DND-41 (cell line): ENCODE data around the gene MDC1.

Experiments used
- CTCF ChIP-seq: IDR thresholded peaks from 2 replicates; pipeline ENCODE4 v1.5.1; 2012; ENCODE audit warnings: borderline replicate concordance, low read length, moderate library complexity, mild to moderate bottlenecking; ENCODE audit not compliant: poor library complexity, severe bottlenecking; ENCODE audit errors: extremely low read depth
- EZH2 ChIP-seq: IDR thresholded peaks from 3 replicates; pipeline ENCODE4 v1.6.1; 2012; ENCODE audit warnings: borderline replicate concordance, low read depth, mild to moderate bottlenecking, moderate library complexity, low read length, inconsistent platforms; ENCODE audit not compliant: severe bottlenecking

DNA sequence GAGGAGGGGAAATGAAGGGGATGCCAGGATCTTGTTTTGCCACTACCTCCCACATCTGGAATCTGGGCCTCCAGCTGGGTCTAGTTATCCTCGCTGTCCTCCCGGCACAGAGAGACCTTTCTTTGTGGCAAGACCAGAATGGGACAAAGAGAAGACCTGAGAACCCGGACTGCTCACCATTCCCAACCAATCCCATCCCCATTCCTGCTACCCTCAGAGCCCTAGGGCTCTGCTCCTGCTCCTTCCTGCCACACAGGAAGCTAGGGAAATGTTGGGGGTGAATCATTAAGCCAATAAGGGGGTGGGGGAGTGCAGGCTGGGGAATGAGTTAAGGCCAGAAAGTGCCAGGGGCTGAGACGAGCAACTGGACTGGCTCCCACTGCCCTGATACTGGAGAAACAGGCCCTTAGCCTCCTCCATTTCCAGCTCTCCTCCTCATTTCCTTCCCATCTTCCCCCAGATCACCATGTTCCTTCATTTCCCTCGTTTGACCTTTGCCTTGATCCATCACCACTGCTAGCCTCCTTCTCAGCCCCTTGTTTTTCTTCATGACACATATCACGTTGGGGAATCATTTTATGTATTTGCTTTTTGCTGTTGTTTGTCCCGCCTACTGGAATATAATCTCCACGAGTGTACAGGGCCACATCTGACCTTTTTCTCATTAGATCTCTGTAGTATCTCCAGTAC is 31.9 kb upstream of the MDC1 start:
- TF ChIP-seq CTCF (no peak), EZH2 (no peak)
